T-helper 9 cell (primary cell): Measurements from ENCODE around the gene OAS3.
"Not testable (repeated sequence)": the region's sequence is repeated elsewhere in the genome, so short reads cannot be mapped to it uniquely, and the experiment has no call there.

Experiments
- DNase-seq: peaks from one replicate; pipeline ENCODE4 v3.0.0-alpha.2; 2020
- total RNA-seq, 2 donors: gene quantifications; one replicate each; lab custom pipeline; 2026; lab: John Stamatoyannopoulos, UW

OAS3 gene, protein sequence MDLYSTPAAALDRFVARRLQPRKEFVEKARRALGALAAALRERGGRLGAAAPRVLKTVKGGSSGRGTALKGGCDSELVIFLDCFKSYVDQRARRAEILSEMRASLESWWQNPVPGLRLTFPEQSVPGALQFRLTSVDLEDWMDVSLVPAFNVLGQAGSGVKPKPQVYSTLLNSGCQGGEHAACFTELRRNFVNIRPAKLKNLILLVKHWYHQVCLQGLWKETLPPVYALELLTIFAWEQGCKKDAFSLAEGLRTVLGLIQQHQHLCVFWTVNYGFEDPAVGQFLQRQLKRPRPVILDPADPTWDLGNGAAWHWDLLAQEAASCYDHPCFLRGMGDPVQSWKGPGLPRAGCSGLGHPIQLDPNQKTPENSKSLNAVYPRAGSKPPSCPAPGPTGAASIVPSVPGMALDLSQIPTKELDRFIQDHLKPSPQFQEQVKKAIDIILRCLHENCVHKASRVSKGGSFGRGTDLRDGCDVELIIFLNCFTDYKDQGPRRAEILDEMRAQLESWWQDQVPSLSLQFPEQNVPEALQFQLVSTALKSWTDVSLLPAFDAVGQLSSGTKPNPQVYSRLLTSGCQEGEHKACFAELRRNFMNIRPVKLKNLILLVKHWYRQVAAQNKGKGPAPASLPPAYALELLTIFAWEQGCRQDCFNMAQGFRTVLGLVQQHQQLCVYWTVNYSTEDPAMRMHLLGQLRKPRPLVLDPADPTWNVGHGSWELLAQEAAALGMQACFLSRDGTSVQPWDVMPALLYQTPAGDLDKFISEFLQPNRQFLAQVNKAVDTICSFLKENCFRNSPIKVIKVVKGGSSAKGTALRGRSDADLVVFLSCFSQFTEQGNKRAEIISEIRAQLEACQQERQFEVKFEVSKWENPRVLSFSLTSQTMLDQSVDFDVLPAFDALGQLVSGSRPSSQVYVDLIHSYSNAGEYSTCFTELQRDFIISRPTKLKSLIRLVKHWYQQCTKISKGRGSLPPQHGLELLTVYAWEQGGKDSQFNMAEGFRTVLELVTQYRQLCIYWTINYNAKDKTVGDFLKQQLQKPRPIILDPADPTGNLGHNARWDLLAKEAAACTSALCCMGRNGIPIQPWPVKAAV
- 47.8 to 71.9 reads per million in 2 donors for total RNA-seq

DNA sequence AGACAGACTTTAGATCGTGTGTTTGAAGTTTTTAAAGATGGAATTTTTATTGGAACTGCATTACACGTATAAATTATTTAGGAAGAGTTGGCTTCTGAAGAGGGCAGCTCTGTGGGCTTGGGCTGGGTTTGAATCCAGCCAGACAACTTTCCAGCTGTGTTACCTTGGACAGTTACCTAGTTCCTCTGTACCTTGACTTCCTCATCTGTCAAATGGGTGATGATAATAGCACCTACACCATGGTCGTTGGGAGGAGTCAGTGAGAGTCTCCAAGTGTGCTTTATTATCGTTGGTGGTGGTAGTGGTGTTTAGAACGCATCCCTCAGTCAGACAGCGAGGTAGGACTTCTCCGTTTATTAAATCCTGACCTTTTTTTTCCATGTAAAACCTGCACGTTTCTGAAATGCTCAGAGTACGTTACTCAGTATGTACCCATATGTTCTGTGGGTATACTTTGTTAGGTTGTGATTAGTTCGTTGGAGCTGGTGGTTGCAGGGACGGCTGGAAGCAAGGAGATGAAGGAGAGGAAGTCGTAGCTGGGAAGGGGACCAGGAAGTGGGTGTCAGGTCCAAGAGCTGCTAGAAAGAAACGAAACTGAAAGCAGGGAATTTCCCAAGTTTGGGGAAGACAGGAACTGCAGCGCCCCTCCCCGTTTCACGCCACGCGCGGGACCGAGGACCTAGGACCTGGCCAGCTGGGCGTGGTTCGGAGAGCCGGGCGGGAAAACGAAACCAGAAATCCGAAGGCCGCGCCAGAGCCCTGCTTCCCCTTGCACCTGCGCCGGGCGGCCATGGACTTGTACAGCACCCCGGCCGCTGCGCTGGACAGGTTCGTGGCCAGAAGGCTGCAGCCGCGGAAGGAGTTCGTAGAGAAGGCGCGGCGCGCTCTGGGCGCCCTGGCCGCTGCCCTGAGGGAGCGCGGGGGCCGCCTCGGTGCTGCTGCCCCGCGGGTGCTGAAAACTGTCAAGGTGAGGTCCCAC lies at the start of gene OAS3:
OAS3 (plus strand) TSS at position 734 of the 979 bp plus-strand sequence; CDS start at position 791, 57 bp downstream.
- DNase-seq: peak; percentile 57

DNA sequence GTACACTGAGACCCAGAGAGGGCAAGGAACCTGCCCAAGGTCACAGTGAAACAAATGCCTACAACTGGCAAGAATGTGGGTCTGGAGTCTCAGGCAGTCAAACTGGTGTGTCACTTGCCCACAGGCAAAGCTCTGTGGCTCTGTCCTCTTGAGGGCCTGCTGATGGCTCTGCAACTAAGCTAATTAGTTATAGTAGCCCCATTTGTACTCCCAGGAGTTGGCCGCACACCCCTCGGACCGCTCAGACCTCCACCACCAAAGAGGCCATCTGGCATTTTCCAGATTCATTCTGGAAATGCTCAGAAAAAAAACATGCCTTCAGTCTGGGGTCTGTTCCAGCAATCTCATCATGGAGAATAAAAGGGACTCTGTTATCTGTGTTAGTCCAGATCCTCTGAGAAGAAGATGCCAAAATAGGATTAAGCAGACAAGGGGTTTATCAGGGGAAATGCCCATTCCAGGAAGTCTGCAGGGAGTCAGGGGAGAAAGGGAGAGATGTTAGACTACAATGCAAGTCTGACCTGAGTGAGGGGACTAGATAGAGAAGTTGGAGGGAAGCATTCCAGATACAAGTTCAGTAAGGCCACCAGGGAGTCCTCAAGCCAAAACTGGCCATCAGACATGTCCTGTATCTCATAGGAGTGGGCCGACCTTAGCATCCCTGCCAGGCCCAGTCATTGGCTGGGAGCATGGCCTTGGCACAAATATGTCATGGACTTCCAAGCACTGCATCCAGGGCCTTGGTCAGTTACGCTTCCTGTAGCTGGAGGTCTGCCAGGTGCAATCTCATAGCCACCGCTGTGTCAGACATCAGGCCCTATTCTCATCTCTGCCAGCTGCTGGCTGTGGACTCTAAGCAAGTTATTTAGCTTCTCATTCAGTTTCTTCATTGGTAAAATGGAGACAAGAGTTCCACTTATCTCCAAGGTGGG lies 46.9 kb upstream of the OAS3 start:
- DNase-seq: no peak

DNA sequence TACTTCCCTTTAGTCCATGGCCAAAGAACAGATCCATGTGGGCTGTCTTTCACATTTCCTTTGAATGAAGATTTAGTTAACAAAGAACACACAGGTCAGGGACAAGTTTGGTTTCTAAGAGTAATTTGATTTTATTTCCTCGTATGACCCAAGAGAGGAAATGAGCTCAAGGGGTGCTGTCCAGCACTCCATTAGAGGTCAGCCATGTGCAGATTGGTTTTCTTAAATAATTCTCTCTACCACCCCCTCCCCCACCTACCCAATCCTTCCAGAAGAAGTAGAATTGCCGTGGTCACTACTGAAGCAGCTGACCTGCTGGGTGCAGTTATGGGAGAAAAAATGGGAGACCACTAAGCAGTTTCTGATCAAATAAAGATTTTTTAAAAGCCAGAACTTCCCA lies 45.4 kb upstream of the OAS3 start:
- no peak for DNase-seq

DNA sequence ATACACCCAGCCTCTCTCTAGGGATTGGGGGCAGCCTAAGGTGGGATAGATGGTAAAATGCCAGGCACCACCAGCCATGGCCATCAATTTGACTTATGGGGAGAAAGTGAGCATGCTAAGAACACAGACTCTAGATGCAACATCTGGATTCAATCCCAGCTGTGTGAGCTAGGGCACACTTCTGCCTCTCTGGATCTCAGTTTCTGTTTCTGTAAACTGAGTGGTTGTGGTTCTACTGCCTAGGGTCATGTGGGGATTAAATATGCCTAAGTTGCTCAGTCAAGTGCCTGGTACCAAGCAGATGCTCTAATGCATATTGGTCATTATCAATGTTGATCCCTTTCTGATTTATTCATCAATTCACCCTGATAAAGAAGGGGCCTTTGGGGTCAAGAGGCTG lies 44.1 kb upstream of the OAS3 start:
- DNase-seq: no peak

DNA sequence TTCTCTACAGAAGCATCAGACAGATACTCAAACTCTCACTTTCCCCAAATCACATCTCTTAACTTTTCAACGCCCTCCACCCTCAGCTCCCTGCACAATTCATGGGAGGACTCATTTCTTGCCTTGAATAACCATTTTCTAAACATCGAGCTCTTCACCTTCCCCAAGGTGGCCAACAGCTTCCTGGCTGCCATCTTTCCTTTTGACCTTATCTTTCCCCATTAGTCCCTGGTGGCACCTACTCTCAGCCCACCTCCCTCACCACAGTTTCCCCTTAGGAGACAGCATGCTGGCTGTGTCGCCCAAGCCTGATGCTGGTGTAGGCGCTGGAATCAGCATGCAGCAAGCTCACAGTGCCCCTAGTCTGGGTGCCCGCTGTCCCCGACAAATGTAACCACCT lies 39.9 kb upstream of the OAS3 start:
- DNase-seq: no peak

DNA sequence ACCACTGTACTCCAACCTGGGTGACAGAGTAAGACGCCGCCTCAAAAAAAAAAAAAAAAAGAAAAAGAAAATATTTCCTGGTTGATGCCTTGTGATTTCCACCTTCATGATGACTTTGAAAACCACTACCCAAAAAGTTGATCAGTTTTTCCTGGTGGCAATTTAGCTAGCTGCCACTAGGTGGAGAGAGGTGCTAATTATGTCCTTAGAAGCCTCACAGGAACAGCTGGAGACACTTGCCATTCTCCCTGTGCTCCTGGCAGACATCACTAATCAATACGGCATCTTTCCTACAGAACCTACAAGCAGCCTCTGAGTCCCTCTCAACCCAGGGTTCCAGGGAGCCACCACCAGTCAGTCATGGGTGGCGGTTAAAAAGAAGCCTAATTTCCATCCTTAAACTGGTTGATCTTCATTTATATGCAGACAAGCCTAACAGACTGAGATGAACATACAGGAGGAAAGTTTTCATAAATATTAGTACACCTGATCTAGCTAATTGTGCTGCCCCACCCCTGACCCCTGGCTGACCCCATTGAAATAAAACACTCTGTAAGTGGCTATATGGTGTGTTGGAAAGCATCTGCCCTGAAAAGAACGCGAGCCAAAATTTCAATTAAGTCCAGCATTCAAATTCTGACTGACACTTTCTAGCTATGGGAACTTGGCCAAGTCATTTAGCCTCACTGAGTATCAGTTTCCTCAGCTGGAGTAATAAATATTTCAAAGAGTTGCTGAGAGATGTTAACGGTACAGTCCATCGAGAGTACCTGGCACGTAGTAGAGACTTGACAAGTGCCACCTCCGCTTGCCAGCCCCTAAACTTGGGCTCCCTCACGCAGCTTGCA lies 37.8 kb upstream of the OAS3 start:
- peak; percentile 7 for DNase-seq

DNA sequence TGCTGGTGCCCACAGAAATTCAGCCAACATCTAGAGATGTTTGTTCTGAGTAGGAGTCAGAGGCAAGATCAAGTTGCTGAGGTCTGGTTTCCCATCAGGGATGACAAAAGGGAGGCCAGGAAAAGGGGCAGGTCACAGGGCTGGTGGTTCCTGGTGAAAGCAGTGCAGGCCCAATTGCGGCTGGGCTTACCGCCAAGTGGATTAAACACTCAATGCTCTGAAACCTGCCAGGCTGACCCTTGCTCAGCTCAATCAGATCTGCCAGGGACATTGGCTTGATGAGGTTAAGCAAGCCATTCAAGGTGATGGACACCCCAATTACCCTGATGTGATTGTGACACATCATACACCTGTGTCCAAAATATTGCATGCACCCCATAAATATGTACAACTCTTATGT lies 37.0 kb upstream of the OAS3 start:
- DNase-seq: no peak

DNA sequence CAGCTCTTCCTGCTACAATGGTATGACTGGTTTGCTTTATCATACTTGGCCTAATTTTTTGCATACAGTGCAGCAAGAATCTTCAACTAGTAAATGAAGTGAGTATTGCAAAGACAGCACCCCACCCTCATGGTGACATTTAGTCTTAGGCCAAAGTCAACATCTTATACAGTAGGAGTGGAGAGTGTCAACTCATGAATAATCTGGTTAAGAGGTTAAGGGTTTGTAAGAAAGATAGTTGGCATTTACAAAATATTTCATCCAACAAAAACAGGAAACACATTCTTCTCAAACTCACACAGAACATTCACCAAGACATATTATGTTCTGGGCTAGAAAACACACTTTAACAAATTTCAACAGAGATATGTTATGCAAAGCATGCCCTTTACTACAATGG lies 33.7 kb upstream of the OAS3 start:
- no peak for DNase-seq

DNA sequence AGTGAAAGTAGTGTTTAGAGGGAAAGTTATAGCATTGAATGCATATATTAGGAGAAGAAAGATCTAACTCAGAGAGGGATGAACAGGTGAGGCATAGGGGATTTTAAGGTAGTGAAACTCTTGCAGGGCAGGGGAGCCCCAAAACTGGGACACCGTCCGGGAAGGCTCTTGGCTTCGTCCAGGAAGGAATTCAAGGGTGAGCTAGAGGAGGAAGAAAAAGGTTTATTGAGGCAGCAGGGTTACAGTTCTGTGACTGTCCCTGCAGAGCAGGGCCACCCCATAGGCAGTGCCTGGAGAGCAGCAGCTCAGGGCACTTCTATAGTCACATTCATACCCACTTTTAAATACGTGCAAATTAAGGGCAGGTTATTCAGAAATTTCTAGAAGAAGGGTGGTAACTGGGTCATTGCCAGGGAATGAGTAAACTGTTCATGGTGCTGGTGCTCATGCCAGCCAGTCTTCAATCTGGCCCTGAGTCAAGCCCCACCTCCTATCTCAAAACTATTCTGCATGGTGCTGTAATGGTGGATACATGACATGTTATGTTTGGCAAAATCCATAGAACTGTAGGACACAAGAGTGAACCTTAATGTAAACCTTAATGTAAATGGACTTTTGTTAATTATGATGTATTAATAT lies 32.7 kb upstream of the OAS3 start:
- DNase-seq: no peak

DNA sequence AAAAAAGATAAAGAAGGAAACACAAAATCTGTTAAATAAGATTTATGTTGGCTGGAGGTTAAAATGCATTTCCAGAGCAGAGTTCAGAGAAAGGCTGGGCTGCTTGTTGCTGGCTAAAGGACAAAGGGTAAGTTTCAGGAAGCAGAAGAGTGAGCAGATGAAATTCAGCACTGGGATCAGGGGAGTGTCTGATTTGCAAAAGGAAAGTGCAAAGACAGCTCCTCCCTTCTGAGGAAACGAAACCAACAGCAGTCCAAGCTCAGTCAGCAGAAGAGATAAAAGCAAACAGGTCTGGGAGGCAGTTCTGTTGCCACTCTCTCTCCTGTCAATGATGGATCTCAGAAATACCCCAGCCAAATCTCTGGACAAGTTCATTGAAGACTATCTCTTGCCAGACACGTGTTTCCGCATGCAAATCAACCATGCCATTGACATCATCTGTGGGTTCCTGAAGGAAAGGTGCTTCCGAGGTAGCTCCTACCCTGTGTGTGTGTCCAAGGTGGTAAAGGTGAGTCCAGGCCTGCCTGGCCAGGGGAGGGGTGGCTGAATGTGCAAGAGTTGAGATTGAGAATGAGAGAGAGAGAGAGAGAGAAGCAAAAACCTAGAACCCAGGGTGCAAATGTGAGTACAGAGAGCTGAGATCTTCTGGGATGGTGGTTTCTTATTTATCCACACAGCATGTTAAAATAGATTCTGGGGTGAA lies 31.4 kb upstream of the OAS3 start, which contains the start of gene OAS1:
OAS1 (plus strand) TSS at position 251 of the 703 bp plus-strand sequence; CDS start at position 329, 78 bp downstream.
- peak; percentile 5 for DNase-seq

DNA sequence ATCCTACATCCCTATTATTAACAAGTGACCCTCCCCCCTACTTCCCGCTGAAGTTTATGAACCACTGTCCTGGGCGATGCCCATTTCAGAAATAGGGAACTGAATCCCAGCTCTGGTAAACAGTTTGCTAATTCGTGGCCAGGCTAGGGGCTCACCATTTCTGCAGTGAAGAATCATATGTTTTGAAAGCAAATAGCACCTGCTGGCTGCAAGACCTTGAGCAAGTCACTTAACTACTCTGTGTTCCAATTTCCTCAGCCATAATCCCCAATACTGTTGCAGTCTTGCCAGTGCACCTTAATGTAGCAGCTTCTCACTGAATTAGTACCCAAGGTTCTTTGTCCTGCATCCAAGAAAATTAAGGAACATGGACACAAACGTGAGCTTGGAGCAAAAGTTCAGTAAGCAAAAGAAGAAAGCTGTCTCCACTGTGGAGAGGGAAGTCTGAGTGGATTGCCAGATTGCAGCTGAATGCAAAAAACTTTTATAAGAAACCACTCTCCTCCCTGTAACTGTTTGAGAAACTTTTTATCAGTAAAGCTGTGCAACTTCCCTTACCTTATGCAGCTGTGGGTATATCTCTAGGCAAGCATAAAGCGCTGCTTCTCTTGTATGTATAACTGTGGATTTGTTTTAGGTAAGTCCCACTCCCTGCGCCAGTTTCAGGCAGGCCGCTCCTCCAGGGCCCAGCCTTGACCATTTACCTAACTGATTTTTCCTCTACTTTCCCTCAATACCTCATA lies 30.7 kb upstream of the OAS3 start:
- no peak for DNase-seq

DNA sequence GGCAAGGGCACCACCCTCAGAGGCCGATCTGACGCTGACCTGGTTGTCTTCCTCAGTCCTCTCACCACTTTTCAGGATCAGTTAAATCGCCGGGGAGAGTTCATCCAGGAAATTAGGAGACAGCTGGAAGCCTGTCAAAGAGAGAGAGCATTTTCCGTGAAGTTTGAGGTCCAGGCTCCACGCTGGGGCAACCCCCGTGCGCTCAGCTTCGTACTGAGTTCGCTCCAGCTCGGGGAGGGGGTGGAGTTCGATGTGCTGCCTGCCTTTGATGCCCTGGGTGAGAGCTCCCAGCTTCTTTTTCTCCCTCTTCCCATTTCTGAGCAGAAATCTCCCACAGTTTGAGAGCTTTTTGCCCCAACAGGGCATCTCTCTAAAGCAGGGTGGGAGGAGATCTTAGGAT lies 29.7 kb upstream of the OAS3 start:
- peak; percentile 6 for DNase-seq

DNA sequence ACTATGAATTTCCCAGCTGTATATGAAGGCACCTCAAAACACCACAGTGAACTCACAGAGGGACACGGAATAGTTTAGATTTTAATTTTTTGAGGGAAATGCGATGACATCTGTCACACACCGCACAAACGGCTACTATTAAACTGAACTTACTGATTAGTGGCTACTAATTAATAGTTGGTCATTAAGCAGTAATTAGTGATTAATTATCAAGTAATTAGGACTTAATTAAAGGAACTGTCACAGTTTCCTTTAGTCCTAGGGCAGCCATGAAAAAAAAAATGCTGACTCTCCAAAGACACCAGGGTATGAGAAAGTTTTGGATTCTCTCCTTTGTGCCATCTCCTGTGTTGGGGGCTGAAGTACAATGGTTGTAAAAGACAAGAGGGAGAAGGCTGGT lies 28.6 kb upstream of the OAS3 start:
- DNase-seq: no peak

DNA sequence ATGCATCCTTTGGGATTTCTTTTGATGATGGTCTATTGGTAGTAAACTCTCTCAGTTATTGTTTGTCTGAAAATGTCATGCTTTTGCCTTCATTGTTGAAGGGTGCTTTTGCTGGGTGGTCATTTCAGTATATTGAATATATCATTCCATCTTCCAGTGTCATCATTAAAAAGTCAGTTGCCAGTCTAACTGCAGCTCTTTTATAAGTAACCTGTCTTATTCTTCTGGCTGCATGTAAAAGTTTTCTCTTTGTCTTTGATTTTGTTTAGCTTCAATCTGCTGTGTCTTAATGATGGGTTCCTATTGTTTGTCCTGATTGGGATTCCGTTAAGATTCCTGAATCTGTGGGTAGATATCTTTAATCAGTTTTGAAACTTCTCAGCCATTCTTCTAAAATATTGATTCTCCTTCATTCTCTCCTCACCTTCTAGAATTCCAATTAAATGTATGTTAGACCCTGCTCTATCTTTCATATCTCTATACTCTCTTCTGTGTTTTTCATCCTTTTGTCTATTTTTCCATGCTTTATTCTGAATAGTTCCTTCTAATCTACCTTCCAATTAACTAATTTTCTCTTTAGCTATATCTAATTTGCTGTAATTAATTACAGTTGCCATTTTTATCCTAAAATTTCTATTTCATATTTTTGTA lies 25.1 kb upstream of the OAS3 start:
- no peak for DNase-seq

DNA sequence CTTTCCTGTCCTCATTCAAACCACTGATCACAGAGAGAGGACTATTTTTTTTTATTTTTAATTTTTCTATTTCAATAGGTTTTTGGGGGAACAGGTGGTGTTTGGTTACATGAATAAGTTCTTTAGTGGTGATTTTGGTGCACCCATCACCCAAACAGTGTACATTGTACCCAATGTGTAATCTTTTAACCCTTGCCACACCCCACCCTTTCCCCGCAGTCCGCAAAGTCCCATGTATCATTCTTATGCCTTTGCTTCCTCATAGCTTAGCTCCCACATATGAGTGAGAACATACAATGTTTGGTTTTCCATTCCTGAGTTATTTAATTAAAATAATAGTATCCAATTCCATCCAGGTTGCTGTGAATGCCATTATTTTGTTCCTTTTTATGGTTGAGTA lies 24.4 kb upstream of the OAS3 start:
- DNase-seq: not testable (repeated sequence)

DNA sequence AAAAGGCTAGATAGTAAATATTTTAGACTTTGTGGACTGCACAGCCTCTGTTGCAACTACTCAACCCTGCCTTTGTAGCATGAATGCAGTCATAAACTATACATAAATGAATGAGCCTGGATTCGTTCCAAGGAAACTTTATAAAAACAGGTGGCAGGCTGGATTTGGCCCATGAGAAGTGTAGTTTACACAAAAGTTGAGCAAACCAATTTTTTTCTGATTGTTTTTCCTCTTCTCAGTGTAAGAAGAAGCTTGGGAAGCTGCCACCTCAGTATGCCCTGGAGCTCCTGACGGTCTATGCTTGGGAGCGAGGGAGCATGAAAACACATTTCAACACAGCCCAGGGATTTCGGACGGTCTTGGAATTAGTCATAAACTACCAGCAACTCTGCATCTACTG lies 22.0 kb upstream of the OAS3 start:
- DNase-seq: no peak

DNA sequence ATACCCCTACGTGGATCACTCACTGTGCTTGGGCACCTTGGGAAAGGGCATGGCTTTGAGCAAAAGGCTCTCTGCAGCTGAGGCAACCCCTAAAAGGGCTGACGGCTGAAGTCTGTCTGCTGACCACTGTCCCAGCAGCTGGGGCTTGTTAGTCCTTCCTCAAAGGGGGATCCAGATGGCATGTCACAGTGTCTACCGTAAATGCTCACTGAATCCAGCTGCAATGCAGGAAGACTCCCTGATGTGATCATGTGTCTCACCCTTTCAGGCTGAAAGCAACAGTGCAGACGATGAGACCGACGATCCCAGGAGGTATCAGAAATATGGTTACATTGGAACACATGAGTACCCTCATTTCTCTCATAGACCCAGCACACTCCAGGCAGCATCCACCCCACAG lies 19.2 kb upstream of the OAS3 start:
- DNase-seq: no peak
